ENCODE measurements around the gene JOSD2.

The JOSD2 gene

GRCh38 chr19:50492303-50493052, 18.5 kb downstream of the JOSD2 start:
- DNase-seq, result no peak

- no peak for DNase-seq
These were observed 20.0 kb downstream of the JOSD2 start for GRCh38 chr19:50490991-50491472.

- DNase-seq, result no peak
These were observed 20.6 kb downstream of the JOSD2 start for GRCh38 chr19:50490411-50490811.

- DNase-seq, result no peak
These were observed 21.5 kb downstream of the JOSD2 start for GRCh38 chr19:50489461-50490011.

GRCh38 chr19:50488389-50489194, 22.4 kb downstream of the JOSD2 start:
- no peak for DNase-seq

- DNase-seq, result no peak
These were observed 24.0 kb downstream of the JOSD2 start for GRCh38 chr19:50486823-50487515.

GRCh38 chr19:50485284-50485955, 25.6 kb downstream of the JOSD2 start:
- no peak for DNase-seq

- no peak for DNase-seq
These were observed 28.1 kb downstream of the JOSD2 start for GRCh38 chr19:50482916-50483315.

GRCh38 chr19:50482271-50482855, 28.6 kb downstream of the JOSD2 start:
- DNase-seq, result no peak

GRCh38 chr19:50481351-50482149, 29.4 kb downstream of the JOSD2 start:
- DNase-seq, result no peak

GRCh38 chr19:50480281-50481111, 30.5 kb downstream of the JOSD2 start:
- no peak for DNase-seq

- DNase-seq, result no peak
These were observed 31.2 kb downstream of the JOSD2 start for GRCh38 chr19:50479761-50480251.

GRCh38 chr19:50478901-50479715, 31.9 kb downstream of the JOSD2 start:
- no peak for DNase-seq

- DNase-seq, result no peak
These were observed 33.1 kb downstream of the JOSD2 start for GRCh38 chr19:50477751-50478515.

GRCh38 chr19:50476907-50477238, 34.1 kb downstream of the JOSD2 start:
- DNase-seq, result no peak

GRCh38 chr19:50476224-50476906, 34.6 kb downstream of the JOSD2 start, which contains the start of the genes EMC10 and GARIN5A:
Gene EMC10 (plus strand): TSS chr19:50476507. CDS start chr19:50476545, 38 bp downstream.
Gene GARIN5A (minus strand): TSS chr19:50476848. CDS start chr19:50476388, 460 bp downstream.
- peak; percentile 87 for DNase-seq

GRCh38 chr19:50475736-50476223, 35.2 kb downstream of the JOSD2 start:
- DNase-seq, result no peak
